ENCODE measurements around the gene KTI12.
"Not testable (repeated sequence)": the region's sequence is repeated elsewhere in the genome, so short reads cannot be mapped to it uniquely, and the experiment has no call there.

The KTI12 gene

DNA sequence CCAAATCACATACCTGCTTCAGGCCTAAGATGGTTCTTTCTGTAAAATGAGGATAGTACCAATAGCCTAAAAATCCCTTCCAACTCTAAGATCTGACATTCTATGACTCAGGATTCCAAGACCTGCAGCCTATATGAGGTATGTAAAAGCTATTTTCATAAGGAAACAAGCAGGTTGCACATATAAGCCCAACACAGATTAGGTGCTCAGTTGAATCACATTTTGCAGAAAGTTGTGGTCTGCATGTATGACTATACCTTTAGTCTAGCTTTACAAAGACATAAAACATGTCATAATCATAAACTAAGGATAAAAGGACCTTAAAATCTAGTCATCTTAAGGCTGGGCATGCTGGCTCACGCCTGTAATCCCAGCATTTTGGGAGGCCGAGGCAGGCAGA lies 7.3 kb downstream of the KTI12 start:
- TF ChIP-seq, protein P1, sequence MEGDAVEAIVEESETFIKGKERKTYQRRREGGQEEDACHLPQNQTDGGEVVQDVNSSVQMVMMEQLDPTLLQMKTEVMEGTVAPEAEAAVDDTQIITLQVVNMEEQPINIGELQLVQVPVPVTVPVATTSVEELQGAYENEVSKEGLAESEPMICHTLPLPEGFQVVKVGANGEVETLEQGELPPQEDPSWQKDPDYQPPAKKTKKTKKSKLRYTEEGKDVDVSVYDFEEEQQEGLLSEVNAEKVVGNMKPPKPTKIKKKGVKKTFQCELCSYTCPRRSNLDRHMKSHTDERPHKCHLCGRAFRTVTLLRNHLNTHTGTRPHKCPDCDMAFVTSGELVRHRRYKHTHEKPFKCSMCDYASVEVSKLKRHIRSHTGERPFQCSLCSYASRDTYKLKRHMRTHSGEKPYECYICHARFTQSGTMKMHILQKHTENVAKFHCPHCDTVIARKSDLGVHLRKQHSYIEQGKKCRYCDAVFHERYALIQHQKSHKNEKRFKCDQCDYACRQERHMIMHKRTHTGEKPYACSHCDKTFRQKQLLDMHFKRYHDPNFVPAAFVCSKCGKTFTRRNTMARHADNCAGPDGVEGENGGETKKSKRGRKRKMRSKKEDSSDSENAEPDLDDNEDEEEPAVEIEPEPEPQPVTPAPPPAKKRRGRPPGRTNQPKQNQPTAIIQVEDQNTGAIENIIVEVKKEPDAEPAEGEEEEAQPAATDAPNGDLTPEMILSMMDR (IDR thresholded peaks at IDR 0.05; ENCODE audit: low read depth, low read length, missing control alignments): no peak

DNA sequence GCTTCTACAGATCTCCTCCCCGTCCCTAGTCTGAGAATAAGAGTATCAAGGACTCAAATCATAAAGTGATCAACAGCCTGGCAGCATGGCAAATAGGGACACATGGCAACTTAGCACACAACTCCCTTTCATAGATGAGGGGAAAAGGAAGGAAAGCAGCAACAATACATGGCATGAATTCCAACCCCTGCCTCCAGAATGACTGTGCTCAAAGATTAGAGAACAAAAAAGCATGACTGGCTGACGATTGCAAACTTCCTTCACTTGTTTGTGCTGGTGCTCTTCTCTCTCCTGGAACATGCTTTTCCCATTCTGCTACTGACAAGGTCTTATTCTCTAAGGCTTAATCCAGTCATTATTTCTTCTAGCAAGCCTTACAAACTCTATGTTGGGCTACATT lies 11.5 kb downstream of the KTI12 start:
- no peak for DNase-seq (ENCODE audit: low read depth)
- no peak overlapping the region for H3K4me3 ChIP-seq (ENCODE audit: low read depth, low read length)
- TF ChIP-seq, protein P1 (IDR thresholded peaks at IDR 0.05; ENCODE audit: low read depth, low read length, missing control alignments): no peak

More for the DNA sequence above, 7.3 kb downstream of the KTI12 start:
- H3K4me3 ChIP-seq (ENCODE audit: low read depth, low read length): no peak overlapping the region
- DNase-seq (ENCODE audit: low read depth): no peak

DNA sequence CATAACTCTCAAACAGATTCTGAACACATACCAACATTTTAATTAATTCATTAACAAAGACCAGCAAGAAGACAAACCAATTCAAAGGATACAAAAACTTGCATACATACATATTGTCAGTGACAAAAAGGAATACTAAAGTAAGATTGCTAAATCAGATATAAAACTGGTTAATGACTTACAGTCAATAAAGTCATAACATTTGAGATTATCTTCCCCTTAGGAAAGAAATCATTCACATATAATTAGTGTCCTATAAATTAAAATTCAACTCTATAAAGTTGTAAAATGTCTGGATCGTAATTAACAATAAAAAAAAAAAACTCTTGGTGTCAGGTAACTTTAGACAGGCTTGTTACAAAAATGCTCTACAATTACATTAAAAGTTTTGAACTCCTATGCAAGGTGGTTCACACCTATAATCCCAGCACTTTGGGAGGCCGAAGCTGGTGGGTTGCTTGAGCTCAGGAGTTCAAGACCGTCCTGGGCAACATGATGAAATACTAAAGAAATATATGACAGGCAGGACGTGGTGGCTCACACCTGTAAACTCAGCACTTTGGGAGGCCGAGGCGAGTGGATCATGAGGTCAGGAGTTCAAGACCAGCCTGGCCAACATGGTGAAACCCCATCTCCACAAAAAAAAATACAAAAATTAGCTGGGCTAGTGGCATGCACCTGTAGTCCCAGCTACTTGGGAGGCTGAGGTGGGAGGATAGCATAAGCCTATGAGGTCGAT lies 25.4 kb downstream of the KTI12 start:
- no peak overlapping the region for H3K4me3 ChIP-seq (ENCODE audit: low read depth, low read length)
- TF ChIP-seq, protein P1 (IDR thresholded peaks at IDR 0.05; ENCODE audit: low read depth, low read length, missing control alignments): no peak
- no peak for DNase-seq (ENCODE audit: low read depth)

DNA sequence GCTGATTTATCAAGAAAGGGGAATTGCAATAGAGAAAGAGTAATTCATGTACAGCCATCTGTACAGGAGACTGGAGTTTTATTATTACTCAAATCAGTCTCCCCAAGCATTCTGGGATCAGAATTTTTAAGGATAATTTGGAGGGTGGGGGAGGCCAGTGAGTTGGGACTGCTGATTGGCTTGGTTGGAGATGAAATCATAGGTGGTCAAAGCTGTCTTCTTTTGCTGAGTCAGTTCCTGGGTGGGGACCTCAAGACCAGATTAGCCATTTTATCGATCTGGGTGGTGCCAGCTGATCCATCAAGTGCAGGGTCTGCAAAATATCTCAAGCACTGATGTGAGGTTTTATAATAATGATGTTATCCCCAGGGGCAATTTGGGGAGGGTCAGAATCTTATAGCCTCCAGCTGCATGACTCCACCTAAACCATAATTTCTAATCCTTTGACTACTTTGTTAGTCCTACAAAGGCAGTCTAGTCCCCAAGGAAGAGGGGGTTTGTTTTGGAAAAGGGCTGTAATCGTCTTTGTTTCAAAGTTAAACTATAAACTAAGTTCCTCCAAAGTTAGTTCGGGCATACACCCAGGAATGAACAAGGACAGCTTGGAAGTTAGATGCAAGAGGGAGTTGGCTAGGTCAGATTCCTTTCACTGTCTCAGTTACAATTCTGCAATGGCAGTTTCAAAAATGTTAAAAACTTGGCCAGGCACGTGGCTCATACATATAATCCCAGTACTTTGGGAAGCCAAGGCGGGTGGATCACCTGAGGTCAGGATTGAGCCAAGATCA lies 26.2 kb downstream of the KTI12 start:
- H3K4me3 ChIP-seq (ENCODE audit: low read depth, low read length): no peak overlapping the region
- no peak for DNase-seq (ENCODE audit: low read depth)

DNA sequence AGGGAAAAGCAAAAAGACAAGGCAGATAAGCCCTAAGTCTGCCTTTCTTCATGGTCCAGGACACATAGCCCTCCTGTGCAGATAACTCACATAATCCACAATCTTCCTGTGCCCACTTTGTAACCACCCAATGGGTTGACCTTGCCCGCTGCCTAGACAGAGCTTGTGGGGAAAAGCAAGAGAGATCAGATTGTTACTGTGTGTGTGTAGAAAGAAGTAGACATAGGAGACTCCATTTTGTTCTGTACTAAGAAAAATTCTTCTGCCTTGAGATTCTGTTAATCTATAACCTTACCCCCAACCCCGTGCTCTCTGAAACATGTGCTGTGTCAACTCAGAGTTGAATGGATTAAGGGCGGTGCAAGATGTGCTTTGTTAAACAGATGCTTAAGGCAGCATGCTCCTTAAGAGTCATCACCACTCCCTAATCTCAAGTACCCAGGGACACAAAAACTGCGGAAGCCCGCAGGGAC lies 27.5 kb downstream of the KTI12 start:
- not testable (repeated sequence) for H3K4me3 ChIP-seq (ENCODE audit: low read depth, low read length); DNase-seq (ENCODE audit: low read depth)

More for the DNA sequence above, 26.2 kb downstream of the KTI12 start:
- TF ChIP-seq, protein P1 (IDR thresholded peaks at IDR 0.05; ENCODE audit: low read depth, low read length, missing control alignments): no peak

DNA sequence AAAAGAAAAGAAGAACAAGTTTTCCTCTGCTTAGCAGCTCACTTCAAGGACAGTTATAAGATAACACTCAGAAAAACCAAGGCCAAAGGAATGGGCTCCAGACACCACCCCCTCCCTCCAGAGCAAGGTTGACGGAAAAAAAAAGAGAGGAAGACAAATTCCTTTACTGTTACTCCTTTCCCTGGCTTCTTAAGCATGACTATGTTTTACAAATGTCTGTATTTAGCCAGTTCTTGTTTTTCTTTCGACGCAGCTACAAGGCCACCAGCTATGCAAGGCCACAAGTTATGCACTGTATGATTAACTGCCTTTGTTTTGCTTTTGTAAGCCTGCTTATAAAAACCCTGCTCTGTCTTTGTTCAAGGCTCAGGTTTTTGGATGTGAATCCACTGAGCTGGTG lies 28.1 kb downstream of the KTI12 start:
- not testable (repeated sequence) for DNase-seq (ENCODE audit: low read depth); H3K4me3 ChIP-seq (ENCODE audit: low read depth, low read length)

DNA sequence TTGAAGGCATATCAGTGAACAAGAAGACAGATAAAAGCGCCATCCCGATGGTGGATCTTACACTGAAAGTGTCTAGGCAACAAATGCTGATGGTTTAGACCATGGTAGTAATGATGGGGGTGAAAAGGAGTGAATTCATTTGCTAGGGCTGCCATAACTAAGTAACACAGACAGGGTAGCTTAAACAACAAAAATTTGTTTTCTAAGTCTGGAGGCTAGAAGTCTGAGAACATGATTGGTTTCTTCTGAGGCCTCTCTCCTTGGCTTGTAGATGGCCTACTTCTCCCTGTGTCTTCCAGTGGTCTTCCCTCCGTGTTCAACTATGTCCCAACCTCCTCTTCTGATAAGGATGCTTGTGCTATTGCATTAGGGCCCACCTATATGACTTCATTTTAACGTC lies 29.7 kb downstream of the KTI12 start:
- TF ChIP-seq, protein P1 (IDR thresholded peaks at IDR 0.05; ENCODE audit: low read depth, low read length, missing control alignments): no peak

More for the DNA sequence above, 29.7 kb downstream of the KTI12 start:
- no peak for DNase-seq (ENCODE audit: low read depth)
- no peak overlapping the region for H3K4me3 ChIP-seq (ENCODE audit: low read depth, low read length)

Data from GM12864 (cell line).